Measurements from ENCODE around the gene MEIS1.

Gene MEIS1

GRCh38 chr2:66489436-66489835, 54.5 kb downstream of the MEIS1 start:
- H2AFZ ChIP-seq (ENCODE audit: low read depth, low read length): no peak overlapping the region
- no peak overlapping the region for H3K27ac ChIP-seq (ENCODE audit: low read length)
- H3K27me3 ChIP-seq (ENCODE audit: low read depth, low read length): no peaks in the 10 kb centered on the region
- H3K79me2 ChIP-seq (ENCODE audit: low read length): no peaks in the 10 kb centered on the region
- H3K36me3 ChIP-seq (replicated peaks; ENCODE audit: low read depth, low read length): no peaks in the 10 kb centered on the region
- H3K9ac ChIP-seq (ENCODE audit: low read length): no peak overlapping the region
- H3K4me2 ChIP-seq (ENCODE audit: low read length): no peak overlapping the region
- H4K20me1 ChIP-seq (ENCODE audit: insufficient read depth, low read length): no peaks in the 10 kb centered on the region
- no peaks in the 10 kb centered on the region for H3K9me3 ChIP-seq (ENCODE audit: insufficient read depth, low read length)
- no peak overlapping the region for H3K4me3 ChIP-seq (ENCODE audit: low read length)
- no peak for TF ChIP-seq EZH2phosphoT487 (IDR thresholded peaks at IDR 0.05; ENCODE audit: low read depth)
- TF ChIP-seq, protein P1, sequence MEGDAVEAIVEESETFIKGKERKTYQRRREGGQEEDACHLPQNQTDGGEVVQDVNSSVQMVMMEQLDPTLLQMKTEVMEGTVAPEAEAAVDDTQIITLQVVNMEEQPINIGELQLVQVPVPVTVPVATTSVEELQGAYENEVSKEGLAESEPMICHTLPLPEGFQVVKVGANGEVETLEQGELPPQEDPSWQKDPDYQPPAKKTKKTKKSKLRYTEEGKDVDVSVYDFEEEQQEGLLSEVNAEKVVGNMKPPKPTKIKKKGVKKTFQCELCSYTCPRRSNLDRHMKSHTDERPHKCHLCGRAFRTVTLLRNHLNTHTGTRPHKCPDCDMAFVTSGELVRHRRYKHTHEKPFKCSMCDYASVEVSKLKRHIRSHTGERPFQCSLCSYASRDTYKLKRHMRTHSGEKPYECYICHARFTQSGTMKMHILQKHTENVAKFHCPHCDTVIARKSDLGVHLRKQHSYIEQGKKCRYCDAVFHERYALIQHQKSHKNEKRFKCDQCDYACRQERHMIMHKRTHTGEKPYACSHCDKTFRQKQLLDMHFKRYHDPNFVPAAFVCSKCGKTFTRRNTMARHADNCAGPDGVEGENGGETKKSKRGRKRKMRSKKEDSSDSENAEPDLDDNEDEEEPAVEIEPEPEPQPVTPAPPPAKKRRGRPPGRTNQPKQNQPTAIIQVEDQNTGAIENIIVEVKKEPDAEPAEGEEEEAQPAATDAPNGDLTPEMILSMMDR (IDR thresholded peaks at IDR 0.05; ENCODE audit: low read depth, low read length): no peak
- no peaks in the 10 kb centered on the region for H3K4me1 ChIP-seq (ENCODE audit: low read length)

GRCh38 chr2:66490588-66491001, 55.7 kb downstream of the MEIS1 start:
- Histone ChIP-seq H3K27me3 (ENCODE audit: low read depth, low read length) (no peaks in the 10 kb centered on the region), H3K4me1 (ENCODE audit: low read length) (no peaks in the 10 kb centered on the region), H3K27ac (ENCODE audit: low read length) (no peak overlapping the region), H3K9ac (ENCODE audit: low read length) (no peak overlapping the region), H3K79me2 (ENCODE audit: low read length) (no peaks in the 10 kb centered on the region), H4K20me1 (ENCODE audit: insufficient read depth, low read length) (no peaks in the 10 kb centered on the region), H3K4me3 (ENCODE audit: low read length) (no peak overlapping the region), H3K4me2 (ENCODE audit: low read length) (no peak overlapping the region), H2AFZ (ENCODE audit: low read depth, low read length) (no peak overlapping the region), H3K9me3 (ENCODE audit: insufficient read depth, low read length) (no peaks in the 10 kb centered on the region), H3K36me3 (replicated peaks; ENCODE audit: low read depth, low read length) (no peaks in the 10 kb centered on the region)
- TF ChIP-seq, protein P1 (IDR thresholded peaks at IDR 0.05; ENCODE audit: low read depth, low read length): no peak
- no peak for TF ChIP-seq EZH2phosphoT487 (IDR thresholded peaks at IDR 0.05; ENCODE audit: low read depth)

DNA sequence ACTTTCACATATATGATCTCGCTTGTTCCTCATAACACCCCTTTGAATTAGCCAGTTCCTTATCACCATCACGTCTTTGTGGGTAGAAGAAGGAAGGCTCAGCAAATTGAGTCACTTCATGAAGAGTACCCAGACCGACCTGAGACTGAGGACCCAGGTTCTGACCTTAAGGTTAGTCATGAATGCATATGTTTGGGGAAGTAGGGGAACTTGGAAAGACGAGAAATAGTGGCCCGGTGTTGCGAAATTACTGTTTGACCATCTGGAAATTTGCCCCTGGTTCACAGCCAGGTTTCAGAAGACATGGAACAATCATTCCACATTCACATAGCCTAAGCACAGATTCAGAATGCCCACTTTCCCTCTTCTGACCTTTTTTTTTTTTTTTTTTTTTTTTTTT, 59.8 kb downstream of the MEIS1 start:
- Histone ChIP-seq H3K27ac (ENCODE audit: low read length) (no peak overlapping the region), H3K4me1 (ENCODE audit: low read length) (no peaks in the 10 kb centered on the region), H2AFZ (ENCODE audit: low read depth, low read length) (no peak overlapping the region), H3K79me2 (ENCODE audit: low read length) (no peaks in the 10 kb centered on the region), H3K4me3 (ENCODE audit: low read length) (no peak overlapping the region), H3K36me3 (replicated peaks; ENCODE audit: low read depth, low read length) (no peaks in the 10 kb centered on the region), H4K20me1 (ENCODE audit: insufficient read depth, low read length) (no peaks in the 10 kb centered on the region), H3K27me3 (ENCODE audit: low read depth, low read length) (no peaks in the 10 kb centered on the region), H3K9ac (ENCODE audit: low read length) (no peak overlapping the region), H3K4me2 (ENCODE audit: low read length) (no peak overlapping the region), H3K9me3 (ENCODE audit: insufficient read depth, low read length) (no peaks in the 10 kb centered on the region)
- no peak for TF ChIP-seq EZH2phosphoT487 (IDR thresholded peaks at IDR 0.05; ENCODE audit: low read depth)
- TF ChIP-seq, protein P1 (IDR thresholded peaks at IDR 0.05; ENCODE audit: low read depth, low read length): no peak

DNA sequence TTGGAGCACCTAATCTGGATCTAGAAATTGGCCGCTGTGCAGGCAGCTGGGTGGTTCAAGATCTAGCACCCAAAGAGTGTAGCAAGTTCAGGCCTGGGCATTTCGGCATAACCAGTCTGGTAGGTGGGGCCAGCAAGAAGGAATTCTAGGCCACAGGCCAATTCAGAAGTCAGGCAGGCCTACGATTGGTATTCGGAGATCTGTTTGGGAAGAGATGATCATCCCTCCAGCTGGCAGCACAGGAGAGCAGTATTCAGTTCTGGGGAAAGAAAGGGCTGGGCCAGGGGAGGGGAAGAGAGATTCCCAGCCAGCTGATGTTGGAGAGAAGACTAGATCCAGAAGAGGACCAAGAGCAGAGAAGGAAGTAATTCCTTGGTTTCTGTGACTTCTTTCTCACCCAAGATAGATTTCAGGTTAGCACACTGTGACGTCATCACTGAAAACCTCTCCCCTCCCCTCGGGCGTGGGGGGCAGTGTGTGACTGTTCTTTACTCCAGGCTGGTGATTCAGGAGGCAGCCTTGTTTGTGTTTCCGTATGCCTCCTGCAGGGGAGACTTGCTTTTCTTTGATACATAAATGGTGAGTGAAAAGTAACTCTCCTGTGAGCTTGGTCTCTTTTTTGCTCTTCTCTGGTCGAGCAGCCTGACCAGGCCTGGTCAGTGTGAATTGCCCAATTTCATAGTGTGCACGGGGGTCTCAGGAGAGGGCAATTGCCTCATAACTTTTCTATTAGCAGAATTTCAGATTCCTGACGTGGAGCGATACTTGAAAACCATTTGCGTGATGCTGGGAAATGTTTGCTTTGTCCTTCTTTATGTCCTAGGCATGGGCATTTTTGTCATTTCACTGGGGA, 61.1 kb downstream of the MEIS1 start:
- H3K4me2 ChIP-seq (ENCODE audit: low read length): no peak overlapping the region

More for the DNA sequence above, 61.1 kb downstream of the MEIS1 start:
- Histone ChIP-seq H3K79me2 (ENCODE audit: low read length) (no peaks in the 10 kb centered on the region), H3K4me3 (ENCODE audit: low read length) (no peak overlapping the region), H4K20me1 (ENCODE audit: insufficient read depth, low read length) (no peaks in the 10 kb centered on the region), H3K9me3 (ENCODE audit: insufficient read depth, low read length) (no peaks in the 10 kb centered on the region), H3K27me3 (ENCODE audit: low read depth, low read length) (no peaks in the 10 kb centered on the region; the same call in 1 of the 2 replicates), H2AFZ (ENCODE audit: low read depth, low read length) (no peak overlapping the region), H3K36me3 (replicated peaks; ENCODE audit: low read depth, low read length) (no peaks in the 10 kb centered on the region), H3K27ac (ENCODE audit: low read length) (no peak overlapping the region), H3K4me1 (ENCODE audit: low read length) (no peaks in the 10 kb centered on the region), H3K9ac (ENCODE audit: low read length) (no peak overlapping the region)
- TF ChIP-seq EZH2phosphoT487 (IDR thresholded peaks at IDR 0.05; ENCODE audit: low read depth): no peak
- TF ChIP-seq, protein P1 (IDR thresholded peaks at IDR 0.05; ENCODE audit: low read depth, low read length): no peak

Data from OCI-LY3 (cell line).